Stimulated activated naive CD8-positive, alpha-beta T cell treated with anti-CD3 and anti-CD28 coated beads, Interleukin-15, amount 100 ng/mL, for 72 hours (primary cell): ENCODE results near the gene CELA2B.
A peak's percentile ranks its signal among the peaks of the same experiment; 100 is the strongest.
"Not testable (repeated sequence)": the region's sequence is repeated elsewhere in the genome, so short reads cannot be mapped to it uniquely, and the experiment has no call there.

Experiments used
- ATAC-seq: fragments of 150-1000 bp; cut with Tn5 transposase; 2 replicates; pipeline ENCODE4 v1.10.0; 2021; ENCODE audit warnings: mild to moderate bottlenecking, moderate library complexity
- DNase-seq, 2 donors: peaks; one replicate each; pipeline ENCODE4 v3.0.0; 2021 to 2022
- H3K27ac Mint-ChIP-seq, 2 donors: one replicate each; pipeline ENCODE4 v1.8.0; 2022; ENCODE audit warnings: mild to moderate bottlenecking in 2 of 2, mixed read lengths in 2 of 2, moderate library complexity in 2 of 2
- H3K27me3 Mint-ChIP-seq: one replicate; pipeline ENCODE4 v1.8.0; 2022; ENCODE audit warnings: mixed read lengths
- H3K4me1 Mint-ChIP-seq: one replicate; pipeline ENCODE4 v1.8.0; 2022; ENCODE audit warnings: mild to moderate bottlenecking, mixed read lengths
- H3K4me3 Mint-ChIP-seq, 2 donors: one replicate each; pipeline ENCODE4 v1.8.0; 2022; ENCODE audit warnings: mild to moderate bottlenecking in 2 of 2, mixed read lengths in 2 of 2, moderate library complexity in 1 of 2
- H3K9me3 Mint-ChIP-seq, 2 donors: one replicate each; pipeline ENCODE4 v1.8.0; 2022; ENCODE audit warnings: mixed read lengths in 2 of 2

CELA2B gene

DNA sequence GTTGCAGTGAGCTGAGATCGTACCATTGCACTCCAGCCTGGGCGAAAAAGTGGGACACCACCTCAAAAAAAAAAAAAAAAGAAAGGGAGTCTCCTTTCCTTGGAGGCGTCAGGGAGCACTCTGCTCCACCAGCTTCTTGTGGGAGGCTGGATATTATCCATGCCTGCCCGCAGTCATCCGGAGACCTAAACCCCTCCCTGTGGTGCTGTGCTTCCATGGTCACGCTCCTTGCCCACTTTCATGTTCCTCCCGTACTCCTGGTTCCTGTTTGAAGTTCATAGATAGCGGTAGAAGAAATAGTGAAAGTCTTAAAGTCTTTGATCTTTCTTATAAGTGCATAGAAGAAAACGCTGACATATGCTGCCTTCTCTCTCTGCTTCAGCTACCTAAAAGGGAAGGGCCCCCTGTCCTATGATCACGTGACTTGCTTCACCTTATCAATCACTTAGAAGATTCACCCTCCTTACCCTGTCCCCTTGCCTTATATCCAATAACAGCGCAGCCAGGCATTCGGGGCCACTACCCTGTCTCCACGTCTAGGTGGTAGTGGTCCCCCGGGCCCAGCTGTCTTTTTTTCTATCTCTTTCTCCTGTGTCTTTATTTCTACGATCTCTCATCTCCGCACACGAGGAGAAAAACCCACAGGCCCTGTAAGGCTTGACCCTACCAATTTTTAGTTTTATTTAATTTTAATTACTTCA lies 45.5 kb downstream of the CELA2B start:
- H3K27ac Mint-ChIP-seq, H3K9me3 Mint-ChIP-seq, H3K4me3 Mint-ChIP-seq, ATAC-seq, DNase-seq, H3K27me3 Mint-ChIP-seq: not testable (repeated sequence)
- peaks cover 31% of the 10 kb centered on the region for H3K4me1 Mint-ChIP-seq

DNA sequence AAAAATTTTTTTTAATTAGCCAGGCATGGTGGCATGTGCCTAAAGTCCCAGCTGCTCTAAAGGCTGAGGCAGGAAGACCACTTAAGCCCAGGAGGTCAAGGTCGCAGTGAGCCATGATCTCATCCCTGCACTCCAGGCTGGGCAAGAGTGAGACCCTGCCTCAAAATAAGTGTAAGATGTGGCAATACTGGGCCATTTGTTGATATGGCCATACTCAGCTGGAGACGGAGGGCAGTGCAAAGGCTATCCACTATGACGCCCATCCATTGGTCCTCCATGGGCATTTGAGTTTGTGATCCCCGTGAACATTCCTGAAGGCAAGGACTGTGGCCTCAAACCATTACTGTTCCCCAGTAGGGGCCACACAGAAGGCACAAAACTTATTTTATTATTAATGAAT lies 46.6 kb downstream of the CELA2B start:
- ATAC-seq (no peak), DNase-seq (no peak)
- no peak overlapping the region for H3K27ac Mint-ChIP-seq
- no peaks in the 10 kb centered on the region for H3K27me3 Mint-ChIP-seq
- no peaks in the 10 kb centered on the region for H3K9me3 Mint-ChIP-seq
- no peak overlapping the region for H3K4me3 Mint-ChIP-seq
- H3K4me1 Mint-ChIP-seq, result peaks cover 37% of the 10 kb centered on the region

DNA sequence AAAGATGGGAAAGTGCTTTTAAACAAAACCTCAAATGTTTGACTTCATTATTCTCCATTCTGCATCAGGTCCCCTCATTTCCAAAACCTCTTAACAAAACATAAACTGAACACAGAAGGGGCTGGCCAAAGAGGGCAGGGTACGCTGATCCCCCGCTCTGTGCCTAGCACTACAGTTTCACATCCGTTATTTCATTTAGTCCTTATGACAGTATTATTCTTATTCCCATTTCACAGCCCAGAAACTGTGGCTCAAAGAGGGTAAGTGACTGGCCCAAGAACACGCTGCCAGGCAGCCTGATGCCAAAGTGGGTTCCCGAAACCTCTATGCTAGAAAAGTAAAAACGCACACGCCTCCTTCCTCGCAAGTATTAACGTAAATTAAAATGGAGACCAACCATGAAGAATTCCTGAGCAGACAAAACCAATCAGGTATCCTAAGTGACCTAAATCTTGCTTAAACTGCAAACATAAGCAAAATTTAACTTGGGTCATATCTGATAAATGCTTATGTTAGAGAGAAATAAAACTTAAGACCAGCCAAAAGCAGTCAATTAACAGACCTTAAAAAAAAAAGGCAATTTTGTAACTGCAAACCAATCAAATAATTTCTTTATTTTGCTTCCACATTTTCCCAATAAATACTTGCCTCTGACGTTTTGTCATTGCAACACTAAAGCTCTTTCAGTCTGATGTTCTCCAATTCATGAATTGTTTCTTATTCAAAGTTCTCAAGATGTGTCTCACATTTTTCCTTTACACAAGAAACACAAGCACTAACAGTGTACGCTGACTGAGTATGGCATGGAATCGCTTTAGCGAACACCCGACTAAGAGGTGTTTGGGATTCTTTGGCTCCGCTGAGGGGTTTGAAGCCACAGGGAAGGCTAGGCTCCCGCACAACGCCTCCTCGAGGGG lies 47.5 kb downstream of the CELA2B start:
- peak overlapping the region; percentile 2 to 35 for H3K27ac Mint-ChIP-seq
- no peaks in the 10 kb centered on the region for H3K27me3 Mint-ChIP-seq
- peaks cover 45% of the 10 kb centered on the region for H3K4me1 Mint-ChIP-seq
- no peaks in the 10 kb centered on the region for H3K9me3 Mint-ChIP-seq
- H3K4me3 Mint-ChIP-seq, result peak overlapping the region; percentile 93 to 95
- DNase-seq (no peak), ATAC-seq (no peak)

DNA sequence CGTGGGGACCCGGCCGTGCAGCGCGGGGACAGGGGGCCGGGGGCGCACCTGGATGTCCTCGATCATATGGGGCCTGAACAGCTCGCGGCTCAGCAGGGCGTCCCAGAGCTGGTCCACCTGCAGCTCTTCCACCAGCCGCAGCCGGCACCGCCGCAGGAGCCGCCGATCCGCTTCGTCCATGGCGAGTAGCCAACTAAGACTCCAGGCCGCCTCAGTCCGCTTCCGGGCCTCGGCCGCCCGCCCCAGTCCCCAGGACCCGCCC lies 48.0 kb downstream of the CELA2B start, which contains the start of gene CASP9:
Gene CASP9 (minus strand): TSS at position 195 of the 262 bp plus-strand sequence. CDS start 15 bp downstream, at position 180.
- Mint-ChIP-seq H3K27me3 (no peaks in the 10 kb centered on the region), H3K9me3 (no peaks in the 10 kb centered on the region), H3K4me3 (peak within 1 kb of the TSS; percentile 93 to 95), H3K4me1 (peaks cover 50% of the 10 kb centered on the region), H3K27ac (peak within 1 kb of the TSS; percentile 99)
- DNase-seq, result no peak
- peak; percentile 15 for ATAC-seq

DNA sequence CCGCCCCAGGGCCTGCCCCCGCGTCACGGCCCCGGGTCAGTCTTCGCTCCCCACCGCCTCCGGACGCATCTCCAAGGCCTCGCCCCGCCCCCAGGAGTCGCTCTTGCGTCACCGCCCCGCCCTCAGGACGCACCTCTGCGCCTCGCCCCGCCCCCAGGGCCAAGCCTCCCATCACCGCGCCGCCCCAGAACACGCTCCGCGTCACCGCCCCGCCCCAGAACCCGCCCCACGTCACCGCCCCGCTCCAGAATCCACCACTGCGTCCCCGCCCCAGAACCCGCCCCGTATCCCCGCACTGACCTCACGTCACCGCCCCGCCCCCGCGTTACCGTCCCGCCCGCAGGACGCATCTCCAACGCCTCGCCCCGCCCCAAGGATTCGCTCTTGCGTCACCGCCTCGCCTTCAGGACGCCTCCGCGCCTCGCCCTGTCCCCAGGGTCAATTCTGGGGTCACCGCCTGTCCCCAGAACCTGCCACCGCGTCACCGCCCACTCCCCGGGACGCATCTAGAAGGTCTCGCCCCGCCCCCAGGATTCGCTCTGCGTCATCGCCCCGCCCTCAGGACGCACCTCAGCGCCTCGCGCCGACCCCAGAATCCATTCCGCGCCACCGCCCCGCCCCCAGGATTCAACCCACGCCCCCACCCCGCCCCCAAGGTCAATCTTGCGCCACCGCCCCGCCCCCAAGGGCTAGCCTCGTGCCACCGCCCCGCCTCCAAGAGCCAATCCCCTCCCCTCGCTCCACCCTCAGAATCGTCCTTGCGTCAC lies 48.6 kb downstream of the CELA2B start:
- Mint-ChIP-seq H3K27me3 (no peaks in the 10 kb centered on the region), H3K4me1 (peaks cover 52% of the 10 kb centered on the region), H3K9me3 (no peaks in the 10 kb centered on the region), H3K27ac (peak overlapping the region; percentile 99), H3K4me3 (peak overlapping the region; percentile 93 to 95)
- DNase-seq (peak; percentile 100), ATAC-seq (peak; percentile 68)

DNA sequence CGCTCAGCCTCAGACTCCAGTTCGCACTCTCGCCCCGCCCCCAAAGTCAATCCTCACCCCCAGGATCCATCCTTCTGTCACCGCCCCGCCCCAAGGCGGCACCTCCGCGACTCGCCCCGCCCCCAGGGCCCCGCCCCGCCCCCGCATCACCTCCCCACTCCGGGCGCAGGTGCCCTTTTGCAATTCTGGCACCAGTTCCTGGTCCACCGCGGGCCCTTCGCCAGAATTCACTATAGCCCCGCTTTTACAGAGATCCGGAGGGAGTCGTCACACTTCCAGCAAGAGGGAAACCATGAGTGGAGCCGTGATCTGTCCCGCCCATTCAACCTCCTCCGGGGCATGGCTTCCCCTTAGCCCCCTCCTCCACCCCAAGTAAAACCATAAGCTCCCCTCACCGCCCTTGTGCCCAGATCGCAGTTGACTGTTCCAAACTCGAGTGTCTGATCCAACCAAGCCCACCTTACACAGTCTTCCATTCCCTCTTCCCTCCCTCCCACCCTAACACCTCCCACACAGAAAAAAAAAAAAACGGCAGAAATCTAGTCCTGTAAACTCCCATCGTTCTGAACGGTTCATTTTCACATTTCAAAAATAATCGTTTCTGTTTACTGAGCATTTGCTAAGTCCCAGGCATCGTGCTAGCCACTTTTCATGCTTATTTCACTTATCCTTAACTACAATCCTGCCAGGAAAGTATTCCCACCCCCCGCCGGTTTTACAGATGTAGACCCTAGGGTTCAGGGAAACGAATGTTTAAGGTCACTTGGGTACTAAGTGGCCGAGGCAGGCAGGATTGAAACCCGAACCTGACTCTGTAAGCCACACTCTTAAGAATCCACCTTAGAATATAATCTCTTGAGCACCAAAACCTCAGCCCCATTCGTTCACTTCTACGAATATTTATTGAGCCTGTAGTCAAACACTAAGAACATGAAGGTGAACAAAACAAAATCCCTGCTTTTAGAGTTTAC lies 49.4 kb downstream of the CELA2B start:
- Mint-ChIP-seq H3K27ac (peak overlapping the region; percentile 96 to 99), H3K4me3 (peak overlapping the region; percentile 93 to 95), H3K4me1 (peaks cover 52% of the 10 kb centered on the region), H3K27me3 (no peaks in the 10 kb centered on the region), H3K9me3 (no peaks in the 10 kb centered on the region)
- peak; percentile 100 for DNase-seq
- ATAC-seq, result peak; percentile 62

DNA sequence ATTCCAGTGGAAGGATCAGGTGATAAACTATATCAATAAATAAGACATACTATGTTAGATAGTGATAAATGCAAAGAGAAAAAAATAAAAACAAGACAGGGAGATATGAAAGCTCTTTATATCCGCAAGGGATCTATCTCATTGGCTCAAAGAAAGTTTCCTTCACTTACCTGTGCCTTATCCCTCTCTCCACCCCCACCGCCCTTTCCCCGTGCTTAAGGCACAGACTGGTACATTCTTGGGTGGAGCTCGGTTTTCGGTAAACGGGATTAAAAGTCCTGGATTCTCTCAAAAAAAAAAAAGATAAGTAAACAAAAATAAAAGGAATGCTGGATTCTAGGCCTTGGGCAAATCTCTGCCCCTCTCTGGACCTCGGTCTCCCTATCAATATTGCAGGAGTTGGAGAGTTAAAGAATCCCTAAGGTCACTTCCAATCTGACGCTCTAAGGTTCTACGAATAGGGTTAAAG lies 50.2 kb downstream of the CELA2B start:
- Mint-ChIP-seq H3K9me3 (no peaks in the 10 kb centered on the region), H3K27me3 (no peaks in the 10 kb centered on the region), H3K27ac (peak overlapping the region; percentile 73 to 96), H3K4me3 (peak overlapping the region; percentile 93 to 95), H3K4me1 (peaks cover 51% of the 10 kb centered on the region)
- ATAC-seq, result no peak
- DNase-seq, result no peak

DNA sequence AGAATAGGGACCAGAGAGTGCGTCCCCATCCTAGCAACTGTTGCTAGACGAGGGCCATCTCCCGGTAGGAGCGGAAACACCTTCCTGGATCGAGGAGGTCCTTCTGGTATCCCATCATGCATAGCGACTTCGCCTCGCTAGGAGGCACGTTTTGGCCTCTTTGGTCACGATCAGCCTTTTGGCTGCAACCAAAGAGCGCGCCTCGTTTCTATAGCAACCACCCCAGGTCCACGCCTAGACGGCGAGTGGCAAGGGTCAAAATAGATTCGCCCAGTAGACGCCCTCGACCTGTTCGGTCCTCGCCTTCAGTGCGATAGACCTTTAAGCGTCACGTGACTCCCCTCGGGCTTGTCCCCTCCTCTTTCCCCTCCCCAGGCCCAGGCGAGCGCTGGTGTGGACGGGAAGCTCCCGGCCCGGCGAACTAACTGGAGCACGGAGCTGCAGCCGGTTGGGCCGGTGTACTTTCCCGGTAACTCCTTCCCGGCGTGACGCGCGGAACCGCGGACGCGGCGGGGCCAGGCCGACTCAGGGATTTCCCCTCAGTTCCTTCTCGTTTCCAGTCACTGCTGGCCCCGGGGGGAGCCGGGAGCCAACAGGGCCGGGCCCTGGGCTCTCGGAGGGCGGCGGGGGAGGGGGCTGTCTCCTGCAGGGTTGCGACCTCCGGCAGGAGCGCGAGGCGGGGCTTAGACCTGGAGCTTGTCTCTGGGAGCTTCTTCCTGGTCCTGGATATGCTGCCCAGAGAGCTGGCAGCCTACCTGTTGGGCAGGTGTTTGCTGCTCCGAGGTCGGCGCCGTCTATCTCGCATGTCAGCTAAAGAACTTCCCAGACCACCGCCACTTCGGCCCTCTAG lies 50.8 kb downstream of the CELA2B start, which contains the start of gene DNAJC16:
Gene DNAJC16 (plus strand): TSS at position 359 of the 850 bp plus-strand sequence. CDS start 2,258 bp downstream, outside the sequence.
- Mint-ChIP-seq H3K4me3 (peak within 1 kb of the TSS; percentile 93 to 95), H3K4me1 (peaks cover 44% of the 10 kb centered on the region), H3K9me3 (no peaks in the 10 kb centered on the region), H3K27ac (peak within 1 kb of the TSS; percentile 96), H3K27me3 (no peaks in the 10 kb centered on the region)
- peak; percentile 78 for ATAC-seq
- DNase-seq, result peak; percentile 97 to 99

DNA sequence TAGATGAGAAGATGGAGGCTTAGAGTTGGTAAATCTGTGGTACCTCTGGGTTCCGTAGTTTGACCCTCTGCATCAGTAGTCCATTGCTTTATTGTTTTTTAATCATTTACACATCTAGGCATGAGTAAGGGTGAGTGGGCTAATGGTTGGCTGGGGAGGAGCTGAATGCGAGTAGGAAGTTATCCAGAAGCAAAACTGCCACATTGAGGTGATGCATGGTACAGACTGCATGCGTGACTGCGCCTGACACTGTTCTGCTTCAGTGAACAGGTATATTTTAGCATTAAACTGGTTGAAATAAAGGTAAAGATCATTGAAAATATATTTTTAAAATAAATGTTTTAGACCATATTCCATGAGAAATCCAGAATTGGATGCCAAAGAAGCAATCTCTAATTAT lies 55.1 kb downstream of the CELA2B start:
- no peaks in the 10 kb centered on the region for H3K9me3 Mint-ChIP-seq
- peaks cover 24% of the 10 kb centered on the region for H3K4me1 Mint-ChIP-seq
- H3K4me3 Mint-ChIP-seq, result no peak overlapping the region
- no peaks in the 10 kb centered on the region for H3K27me3 Mint-ChIP-seq
- no peak for DNase-seq
- ATAC-seq, result no peak
- no peak overlapping the region for H3K27ac Mint-ChIP-seq

DNA sequence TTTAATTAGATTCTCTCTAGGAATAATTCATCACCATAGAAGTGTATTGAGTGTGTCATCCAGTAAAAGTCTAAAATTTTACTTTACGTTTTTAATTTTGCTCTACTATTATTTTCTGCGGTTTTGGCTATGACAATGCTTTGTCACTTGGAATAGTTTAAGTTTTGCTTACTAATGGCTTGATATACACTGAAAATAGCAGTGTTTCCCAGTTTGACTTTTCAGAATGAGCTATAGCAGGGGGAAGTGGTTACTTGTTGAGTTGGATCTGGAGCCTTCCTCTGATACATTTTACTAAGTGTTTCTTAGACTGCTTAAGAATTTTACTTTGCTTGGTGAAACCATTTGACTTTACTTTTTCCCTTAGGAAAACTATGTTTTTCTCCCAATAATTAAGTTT lies 55.8 kb downstream of the CELA2B start:
- Mint-ChIP-seq H3K9me3 (no peaks in the 10 kb centered on the region), H3K27ac (no peak overlapping the region), H3K27me3 (no peaks in the 10 kb centered on the region), H3K4me3 (no peak overlapping the region), H3K4me1 (peaks cover 18% of the 10 kb centered on the region)
- DNase-seq, result no peak
- no peak for ATAC-seq

DNA sequence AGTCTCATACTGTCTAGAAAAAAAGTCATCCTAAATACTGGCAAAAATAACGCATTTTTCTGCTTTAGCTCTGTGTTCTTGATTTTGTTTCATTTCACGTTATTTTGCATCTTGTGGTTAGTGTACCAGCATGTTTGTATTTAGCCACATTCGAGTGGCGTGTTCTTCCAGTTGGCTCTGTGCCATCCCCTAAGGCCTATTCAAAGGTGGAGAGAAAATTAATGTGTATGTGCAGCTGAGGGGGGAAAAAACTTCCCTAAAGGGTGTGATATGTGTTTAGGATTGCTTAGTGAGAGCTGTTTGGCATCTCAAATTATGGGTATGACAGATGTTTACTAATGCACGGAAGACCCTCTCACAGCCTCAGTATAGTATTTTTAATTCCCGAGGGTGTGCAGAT lies 62.9 kb downstream of the CELA2B start:
- Mint-ChIP-seq H3K9me3 (no peaks in the 10 kb centered on the region), H3K27ac (no peak overlapping the region), H3K4me3 (no peak overlapping the region), H3K27me3 (no peaks in the 10 kb centered on the region), H3K4me1 (no peaks in the 10 kb centered on the region)
- no peak for ATAC-seq
- DNase-seq, result no peak

DNA sequence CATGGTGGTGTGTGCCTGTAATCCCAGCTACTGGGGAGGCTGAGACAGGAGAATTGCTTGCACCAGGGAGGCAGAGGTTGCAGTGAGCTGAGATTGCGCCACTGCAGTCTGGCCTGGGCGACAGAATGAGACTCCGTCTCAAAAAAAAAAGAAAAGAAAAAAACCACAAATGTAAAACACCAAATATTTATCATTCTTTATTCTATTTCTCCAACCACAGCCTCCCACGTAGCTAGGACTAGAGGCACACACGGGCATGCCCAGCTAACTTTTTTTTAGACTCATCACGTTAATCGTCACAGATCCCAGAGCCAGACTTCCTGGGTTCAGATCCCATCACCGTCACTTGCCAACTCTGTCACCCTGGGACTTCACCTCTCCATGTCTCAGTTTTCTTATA lies 64.3 kb downstream of the CELA2B start:
- Mint-ChIP-seq H3K27ac (peak overlapping the region in 1 of 2 donors; percentile 64), H3K4me1 (no peaks in the 10 kb centered on the region), H3K27me3 (no peaks in the 10 kb centered on the region), H3K9me3 (no peaks in the 10 kb centered on the region), H3K4me3 (no peak overlapping the region)
- DNase-seq (no peak), ATAC-seq (no peak)
